DOHH2 (cell line): ENCODE results near the gene SDCBP2.

Experiments used
- EZH2phosphoT487 ChIP-seq: fragments of 200-600 bp; sonication (generic); IDR thresholded peaks from 2 replicates; pipeline ENCODE4 v1.6.1; 2017; ENCODE audit warnings: borderline replicate concordance, mild to moderate bottlenecking, antibody characterized with exemption, low read length, moderate library complexity, mixed read lengths
- TF ChIP-seq, protein P1 (sequence below): fragments of 200-600 bp; sonication (generic); IDR thresholded peaks from one replicate; pipeline ENCODE4 v1.5.1; 2014; ENCODE audit warnings: antibody characterized with exemption, mild to moderate bottlenecking, low read depth, low read length; ENCODE audit not compliant: poor library complexity, severe bottlenecking

DNA sequence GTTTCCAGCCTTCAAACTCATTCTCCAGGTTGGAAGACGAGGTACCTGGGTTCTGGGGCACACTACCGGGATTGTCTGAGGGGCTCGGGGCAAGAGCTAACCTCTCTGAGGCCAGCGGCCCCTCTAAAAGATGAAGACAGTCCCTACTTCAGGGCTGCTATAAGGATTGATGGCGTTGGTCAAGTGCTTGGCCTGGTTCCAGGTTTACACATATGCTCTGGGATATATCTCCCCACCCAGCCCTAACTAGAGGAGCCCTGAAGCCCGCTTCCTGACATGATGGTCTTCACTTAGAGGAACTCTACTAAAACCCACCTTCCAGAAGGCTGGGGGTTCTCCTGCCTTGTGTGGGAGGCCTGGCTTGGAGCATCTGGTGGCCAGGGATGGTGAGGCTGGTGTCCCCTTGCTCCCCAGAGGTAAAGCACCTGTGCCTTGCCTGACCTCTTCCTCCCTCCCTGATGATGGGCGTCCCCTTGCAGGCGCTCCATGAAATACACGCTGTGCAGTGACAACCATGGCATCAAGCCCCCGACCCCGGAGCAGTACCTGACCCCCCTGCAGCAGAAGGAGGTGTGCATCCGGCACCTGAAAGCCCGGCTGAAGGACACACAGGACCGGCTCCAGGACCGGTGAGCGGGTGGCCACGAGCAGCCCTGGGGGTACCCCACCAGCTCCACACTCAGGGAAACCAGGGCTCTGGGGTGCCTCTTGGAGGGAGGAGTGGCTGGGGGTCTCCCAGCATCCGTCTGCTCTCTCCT lies 28.7 kb downstream of the SDCBP2 start:
- TF ChIP-seq, protein P1, sequence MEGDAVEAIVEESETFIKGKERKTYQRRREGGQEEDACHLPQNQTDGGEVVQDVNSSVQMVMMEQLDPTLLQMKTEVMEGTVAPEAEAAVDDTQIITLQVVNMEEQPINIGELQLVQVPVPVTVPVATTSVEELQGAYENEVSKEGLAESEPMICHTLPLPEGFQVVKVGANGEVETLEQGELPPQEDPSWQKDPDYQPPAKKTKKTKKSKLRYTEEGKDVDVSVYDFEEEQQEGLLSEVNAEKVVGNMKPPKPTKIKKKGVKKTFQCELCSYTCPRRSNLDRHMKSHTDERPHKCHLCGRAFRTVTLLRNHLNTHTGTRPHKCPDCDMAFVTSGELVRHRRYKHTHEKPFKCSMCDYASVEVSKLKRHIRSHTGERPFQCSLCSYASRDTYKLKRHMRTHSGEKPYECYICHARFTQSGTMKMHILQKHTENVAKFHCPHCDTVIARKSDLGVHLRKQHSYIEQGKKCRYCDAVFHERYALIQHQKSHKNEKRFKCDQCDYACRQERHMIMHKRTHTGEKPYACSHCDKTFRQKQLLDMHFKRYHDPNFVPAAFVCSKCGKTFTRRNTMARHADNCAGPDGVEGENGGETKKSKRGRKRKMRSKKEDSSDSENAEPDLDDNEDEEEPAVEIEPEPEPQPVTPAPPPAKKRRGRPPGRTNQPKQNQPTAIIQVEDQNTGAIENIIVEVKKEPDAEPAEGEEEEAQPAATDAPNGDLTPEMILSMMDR: no peak
- TF ChIP-seq EZH2phosphoT487: no peak
